OCI-LY1 (cell line): ENCODE data around the gene PAX3.

ENCODE experiments used
- H2AFZ ChIP-seq: fragments of 200-600 bp; sonication (generic), shearing (Covaris generic); 2 replicates; pipeline ENCODE4 v1.6.0; 2014; ENCODE audit warnings: antibody characterized with exemption, mild to moderate bottlenecking, low read length
- H3F3A ChIP-seq: fragments of 200-600 bp; sonication (generic), shearing (Covaris generic); 2 replicates; pipeline ENCODE4 v1.6.0; 2014; ENCODE audit warnings: mild to moderate bottlenecking, antibody characterized with exemption, low read length, moderate library complexity; ENCODE audit not compliant: insufficient read depth
- H3K27ac ChIP-seq: fragments of 200-600 bp; sonication (generic); 2 replicates; pipeline ENCODE4 v1.5.1; 2014; ENCODE audit warnings: low read length, mixed run types, mild to moderate bottlenecking, low read depth; ENCODE audit not compliant: poor library complexity, severe bottlenecking
- H3K27me3 ChIP-seq: fragments of 200-600 bp; sonication (generic); 2 replicates; pipeline ENCODE4 v1.6.0; 2014; ENCODE audit warnings: antibody characterized with exemption, mild to moderate bottlenecking, low read length, moderate library complexity; ENCODE audit not compliant: insufficient read depth
- H3K36me3 ChIP-seq: fragments of 200-600 bp; sonication (generic); 2 replicates; pipeline ENCODE4 v1.6.1; 2014; ENCODE audit warnings: mild to moderate bottlenecking, antibody characterized with exemption, low read length, moderate library complexity, mixed read lengths; ENCODE audit not compliant: insufficient read depth
- H3K4me1 ChIP-seq: fragments of 200-600 bp; sonication (generic); 2 replicates; pipeline ENCODE4 v1.5.1; 2014; ENCODE audit warnings: mild to moderate bottlenecking, low read length, moderate library complexity; ENCODE audit not compliant: insufficient read depth, severe bottlenecking
- H3K4me2 ChIP-seq: fragments of 200-600 bp; sonication (generic), shearing (Covaris generic); 2 replicates; pipeline ENCODE4 v1.6.1; 2014; ENCODE audit warnings: low read length
- H3K4me3 ChIP-seq: fragments of 200-600 bp; sonication (generic); 2 replicates; pipeline ENCODE4 v1.5.1; 2014; ENCODE audit warnings: low read length, low read depth, mild to moderate bottlenecking, mixed read lengths; ENCODE audit not compliant: poor library complexity, severe bottlenecking
- H3K79me2 ChIP-seq: fragments of 200-600 bp; shearing (Covaris generic); 2 replicates; pipeline ENCODE4 v1.6.1; 2016; ENCODE audit warnings: mixed run types, low read length, mixed read lengths; ENCODE audit not compliant: insufficient read depth
- H3K9ac ChIP-seq: fragments of 200-600 bp; sonication (generic), shearing (Covaris generic); 2 replicates; pipeline ENCODE4 v1.6.1; 2014; ENCODE audit warnings: mild to moderate bottlenecking, low read length, mixed read lengths
- H3K9me2 ChIP-seq: fragments of 200-600 bp; sonication (generic), shearing (Covaris generic); 2 replicates; pipeline ENCODE4 v1.6.1; 2014; ENCODE audit warnings: low read depth, mild to moderate bottlenecking, low read length, mixed read lengths
- H3K9me3 ChIP-seq: fragments of 200-600 bp; shearing (Covaris generic); 2 replicates; pipeline ENCODE4 v1.6.1; 2014; ENCODE audit warnings: low read length, mixed read lengths
- H4K20me1 ChIP-seq: fragments of 200-600 bp; sonication (generic), shearing (Covaris generic); 2 replicates; pipeline ENCODE4 v1.6.0; 2016; ENCODE audit warnings: mild to moderate bottlenecking, low read length; ENCODE audit not compliant: insufficient read depth
- CTCF ChIP-seq: fragments of 200-600 bp; sonication (generic), shearing (Covaris generic); IDR thresholded peaks from 2 replicates; pipeline ENCODE4 v1.5.1; 2017; ENCODE audit warnings: mild to moderate bottlenecking, antibody characterized with exemption, low read length, moderate library complexity, mixed read lengths
- EZH2 ChIP-seq: fragments of 200-600 bp; sonication (generic), shearing (Covaris generic); IDR thresholded peaks from 2 replicates; pipeline ENCODE4 v1.8.0; 2017; ENCODE audit warnings: borderline replicate concordance, mixed run types, mild to moderate bottlenecking, antibody characterized with exemption, low read length, moderate library complexity, mixed read lengths

The PAX3 gene

GRCh38 chr2:222208010-222208690, 90.6 kb downstream of the PAX3 start:
- Histone ChIP-seq H3K27me3 (no peaks in the 10 kb centered on the region), H3K36me3 (no peaks in the 10 kb centered on the region), H3F3A (no peaks in the 10 kb centered on the region), H3K4me1 (no peaks in the 10 kb centered on the region), H2AFZ (no peak overlapping the region), H3K9me3 (no peaks in the 10 kb centered on the region), H3K27ac (no peak overlapping the region), H3K4me3 (no peak overlapping the region), H3K4me2 (no peak overlapping the region), H3K9me2 (no peaks in the 10 kb centered on the region), H4K20me1 (no peaks in the 10 kb centered on the region), H3K79me2 (no peaks in the 10 kb centered on the region), H3K9ac (no peak overlapping the region)
- no peak for TF ChIP-seq EZH2
- TF ChIP-seq CTCF: no peak

DNA sequence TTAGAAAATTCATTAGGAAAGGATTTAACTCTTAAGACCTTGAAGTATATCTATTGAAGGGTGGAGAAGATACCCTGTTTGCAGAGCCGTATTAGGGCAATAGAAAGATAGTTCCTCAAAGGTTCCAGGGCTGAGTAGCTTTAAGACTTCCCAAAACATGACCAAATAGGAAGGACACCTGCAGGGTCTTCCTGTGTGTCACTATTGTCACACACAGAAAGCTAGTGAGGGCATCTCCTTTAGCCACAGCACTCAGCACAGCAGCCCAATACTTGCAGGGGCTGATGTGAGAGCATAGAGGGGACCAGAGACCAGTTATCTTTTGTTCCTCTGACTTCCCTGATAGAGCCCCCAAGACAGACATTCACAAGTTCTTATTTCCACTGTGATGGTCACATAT, 93.7 kb downstream of the PAX3 start:
- Histone ChIP-seq H3K4me2 (no peak overlapping the region), H3K27ac (no peak overlapping the region), H3K9me2 (no peaks in the 10 kb centered on the region), H3K27me3 (no peaks in the 10 kb centered on the region), H2AFZ (no peak overlapping the region), H4K20me1 (no peaks in the 10 kb centered on the region), H3K4me3 (no peak overlapping the region), H3F3A (no peaks in the 10 kb centered on the region), H3K36me3 (no peaks in the 10 kb centered on the region), H3K9ac (no peak overlapping the region), H3K9me3 (no peaks in the 10 kb centered on the region), H3K4me1 (no peaks in the 10 kb centered on the region), H3K79me2 (no peaks in the 10 kb centered on the region)
- TF ChIP-seq EZH2 (no peak), CTCF (no peak)

- Histone ChIP-seq H3K4me2 (no peak overlapping the region), H3K27ac (no peak overlapping the region), H4K20me1 (no peaks in the 10 kb centered on the region), H3K27me3 (no peaks in the 10 kb centered on the region), H3K9ac (no peak overlapping the region), H3K79me2 (no peaks in the 10 kb centered on the region), H3K36me3 (no peaks in the 10 kb centered on the region), H3K4me1 (no peaks in the 10 kb centered on the region), H3K9me3 (no peaks in the 10 kb centered on the region), H3K4me3 (no peak overlapping the region), H3F3A (no peaks in the 10 kb centered on the region), H3K9me2 (no peaks in the 10 kb centered on the region), H2AFZ (no peak overlapping the region)
- TF ChIP-seq CTCF: no peak
- TF ChIP-seq EZH2: no peak
Observed at GRCh38 chr2:222203041-222203440, 95.8 kb downstream of the PAX3 start.
